Sigmoid colon (tissue), 4 donors: ENCODE measurements around the gene ROBO3.

ENCODE experiments used
- CTCF ChIP-seq, 4 experiments: fragments of 450-650 bp in 3 of 4; fragments of 200-600 bp in 1 of 4; IDR thresholded peaks; one replicate each; pipeline ENCODE4 v1.5.1; 2016 to 2019; ENCODE audit warnings: antibody characterized with exemption in 4 of 4, mild to moderate bottlenecking in 3 of 4, moderate library complexity in 2 of 4
- EP300 ChIP-seq, 4 donors: sonication (generic); formaldehyde crosslinking; IDR thresholded peaks; one replicate each; pipeline ENCODE4 v1.6.1; 2017; ENCODE audit warnings: antibody characterized with exemption in 4 of 4

DNA sequence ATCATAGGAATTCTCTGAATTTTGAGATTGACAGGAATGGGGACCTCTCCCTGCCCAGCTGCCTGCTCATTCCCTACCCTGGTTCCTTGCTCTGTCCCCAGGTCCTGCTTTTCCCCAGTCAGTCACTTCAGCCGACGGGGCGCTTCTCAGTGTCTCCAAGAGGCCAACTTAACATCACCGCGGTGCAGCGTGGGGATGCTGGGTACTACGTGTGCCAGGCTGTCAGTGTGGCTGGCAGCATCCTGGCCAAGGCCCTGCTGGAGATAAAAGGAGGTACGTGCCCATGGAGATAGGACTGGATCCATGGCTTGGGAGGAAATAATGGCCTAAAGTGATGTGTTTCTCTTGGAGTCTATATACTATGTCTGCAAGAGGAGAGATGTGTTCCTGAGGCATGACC, 7.0 kb downstream of the ROBO3 start:
- TF ChIP-seq CTCF (IDR thresholded peaks at IDR 0.05) (no peak), EP300 (IDR thresholded peaks at IDR 0.05) (no peak)
